IPS DF 6.9 (cell line): Measurements from ENCODE around the gene GTPBP1.

Experiments
- DNase-seq: peaks from one replicate; pipeline ENCODE4 v3.0.0-alpha.2; 2013; ENCODE audit warnings: low read depth, low spot score
- H3K27ac ChIP-seq: one replicate; pipeline ENCODE4 v1.5.1; 2013; ENCODE audit warnings: low read length, control low read depth
- H3K27me3 ChIP-seq: 2 replicates; pipeline ENCODE4 v1.6.1; 2013; ENCODE audit warnings: mild to moderate bottlenecking, low read length; ENCODE audit not compliant: control insufficient read depth, insufficient read depth
- H3K36me3 ChIP-seq: 2 replicates; pipeline ENCODE4 v1.6.1; 2013; ENCODE audit warnings: low read length; ENCODE audit not compliant: control insufficient read depth, insufficient read depth
- H3K4me1 ChIP-seq: 2 replicates; pipeline ENCODE4 v1.6.1; 2013; ENCODE audit warnings: low read length; ENCODE audit not compliant: control insufficient read depth, insufficient read depth
- H3K4me3 ChIP-seq: 2 replicates; pipeline ENCODE4 v1.5.1; 2013; ENCODE audit warnings: mild to moderate bottlenecking, low read length
- H3K9me3 ChIP-seq: 2 replicates; pipeline ENCODE4 v1.6.1; 2013; ENCODE audit warnings: low read length, inconsistent platforms; ENCODE audit not compliant: control insufficient read depth, insufficient read depth
- WGBS: extraction: QIAGEN DNeasy Blood & Tissue Kit; methylation state at CpG from one replicate; pipeline ENCODE4 v1.1.7; 2013; ENCODE audit warnings: mixed read lengths, missing lambda C conversion rate; ENCODE audit not compliant: insufficient read length, insufficient coverage; 5-methylcytosine and 5-hydroxymethylcytosine counted together

Gene GTPBP1

DNA sequence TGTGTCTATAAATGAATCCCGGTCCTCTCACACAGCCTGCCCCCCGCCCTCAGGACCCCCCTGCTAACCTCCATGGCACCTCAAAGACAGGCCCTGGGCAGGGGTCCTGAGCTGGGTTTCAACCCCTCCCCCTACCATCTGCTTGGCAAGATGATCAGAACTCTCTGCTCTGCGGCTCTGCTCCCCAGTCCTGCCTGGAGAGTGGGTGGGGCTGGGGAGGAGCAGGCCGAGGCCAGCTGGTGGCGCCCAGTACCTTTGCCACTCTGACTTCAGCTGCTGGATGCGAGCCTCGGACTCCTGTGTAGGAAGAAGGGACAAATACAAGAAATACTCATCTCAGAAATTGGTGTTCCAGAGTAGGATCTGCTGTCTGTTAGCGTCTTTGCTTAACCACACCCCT lies 35.0 kb downstream of the GTPBP1 start:
- Histone ChIP-seq H3K27ac (no peak overlapping the region), H3K4me3 (no peak overlapping the region), H3K9me3 (no peaks in the 10 kb centered on the region), H3K4me1 (no peaks in the 10 kb centered on the region; the same call in 1 of the 2 replicates), H3K36me3 (peaks cover 13% of the 10 kb centered on the region; the same call in 1 of the 2 replicates), H3K27me3 (no peaks in the 10 kb centered on the region)
- no CpG with 5 or more reads among the region's 8 CpGs for WGBS
- no peak for DNase-seq

DNA sequence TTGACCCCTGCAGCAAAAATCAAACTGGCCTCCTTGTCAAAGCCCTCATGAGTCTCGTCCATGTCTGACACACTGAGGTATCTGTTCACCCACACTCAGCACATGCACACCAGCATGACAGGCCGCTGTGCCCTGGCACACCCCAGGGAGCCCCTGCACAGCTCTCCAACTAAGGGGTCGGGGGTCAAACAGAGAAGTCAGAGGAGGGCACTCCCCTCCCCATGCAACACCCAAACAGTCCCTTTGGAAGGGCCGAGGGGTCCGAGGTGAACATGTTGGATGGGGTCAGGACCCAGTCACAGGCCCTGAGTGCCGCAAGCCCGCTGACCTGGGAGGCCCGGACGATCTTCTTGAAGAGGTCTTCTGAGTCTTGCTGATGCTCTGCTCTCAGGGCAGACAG lies 35.4 kb downstream of the GTPBP1 start:
- Histone ChIP-seq H3K4me3 (no peak overlapping the region), H3K27ac (no peak overlapping the region), H3K4me1 (no peaks in the 10 kb centered on the region; the same call in 1 of the 2 replicates), H3K27me3 (no peaks in the 10 kb centered on the region), H3K9me3 (no peaks in the 10 kb centered on the region), H3K36me3 (peaks cover 13% of the 10 kb centered on the region; the same call in 1 of the 2 replicates)
- no CpG with 5 or more reads among the region's 9 CpGs for WGBS
- no peak for DNase-seq

DNA sequence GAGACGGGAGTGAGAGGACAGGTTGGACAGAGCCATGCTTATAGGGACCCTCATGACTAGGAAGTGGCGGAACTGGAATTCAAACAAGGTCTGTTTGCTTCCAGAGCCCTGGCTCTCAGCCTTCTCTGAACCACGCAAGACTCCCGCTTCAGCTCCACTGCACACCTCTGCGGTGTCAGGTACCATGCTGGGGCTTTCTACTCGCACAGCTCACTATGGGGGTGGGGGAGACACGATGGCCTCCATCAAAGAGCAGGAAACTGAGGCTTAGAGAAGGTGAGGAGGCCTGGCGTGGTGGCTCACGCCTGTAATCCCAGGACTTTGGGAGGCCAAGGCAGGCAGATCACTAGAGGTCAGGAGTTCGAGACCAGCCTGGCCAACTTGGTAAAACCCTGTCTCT lies 35.8 kb downstream of the GTPBP1 start:
- Histone ChIP-seq H3K36me3 (peaks cover 13% of the 10 kb centered on the region; the same call in 1 of the 2 replicates), H3K9me3 (no peaks in the 10 kb centered on the region), H3K27me3 (no peaks in the 10 kb centered on the region), H3K27ac (no peak overlapping the region), H3K4me3 (no peak overlapping the region), H3K4me1 (no peaks in the 10 kb centered on the region; the same call in 1 of the 2 replicates)
- no CpG with 5 or more reads among the region's 10 CpGs for WGBS
- no peak for DNase-seq

DNA sequence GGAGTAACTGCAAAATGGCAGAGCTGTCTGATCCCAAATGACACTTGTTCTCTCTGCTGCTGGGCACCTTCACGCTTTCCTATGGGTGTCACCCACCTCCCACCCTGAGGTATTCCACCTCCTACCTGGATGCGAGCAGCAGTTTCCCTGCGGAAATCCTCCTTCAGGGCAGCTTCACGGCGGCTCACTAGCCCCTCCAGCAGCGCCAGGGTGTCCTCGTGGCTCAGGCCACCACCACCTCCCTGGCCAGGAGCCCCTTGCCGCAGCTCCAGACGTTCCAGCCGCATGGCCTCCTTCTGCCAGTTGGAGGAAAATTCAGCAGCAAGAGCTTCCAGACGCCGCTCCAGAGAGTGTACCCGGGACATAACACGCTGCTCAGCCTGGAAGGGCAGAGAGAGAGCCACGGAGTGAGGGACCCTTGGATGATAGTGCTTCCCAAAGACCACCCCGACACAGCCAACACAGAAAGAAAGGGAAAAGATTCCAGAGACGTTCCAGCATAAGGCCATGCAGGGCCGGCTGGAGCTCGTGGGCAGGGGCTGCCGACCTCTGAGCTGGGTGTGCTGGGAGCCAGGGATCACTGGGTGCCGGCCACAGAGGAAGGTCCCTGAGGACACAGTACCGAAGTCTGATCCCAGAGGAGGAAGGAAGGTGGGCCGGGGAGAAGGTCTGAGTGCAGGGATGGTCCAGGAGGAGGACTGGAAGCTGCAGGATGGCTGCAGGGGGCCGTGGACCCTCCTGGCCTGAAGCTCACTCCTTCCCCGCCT lies 36.6 kb downstream of the GTPBP1 start:
- Histone ChIP-seq H3K9me3 (no peaks in the 10 kb centered on the region), H3K4me1 (no peaks in the 10 kb centered on the region; the same call in 1 of the 2 replicates), H3K36me3 (peaks cover 13% of the 10 kb centered on the region; the same call in 1 of the 2 replicates), H3K4me3 (no peak overlapping the region), H3K27ac (no peak overlapping the region), H3K27me3 (no peaks in the 10 kb centered on the region)
- no peak for DNase-seq
- WGBS: no CpG with 5 or more reads among the region's 25 CpGs

DNA sequence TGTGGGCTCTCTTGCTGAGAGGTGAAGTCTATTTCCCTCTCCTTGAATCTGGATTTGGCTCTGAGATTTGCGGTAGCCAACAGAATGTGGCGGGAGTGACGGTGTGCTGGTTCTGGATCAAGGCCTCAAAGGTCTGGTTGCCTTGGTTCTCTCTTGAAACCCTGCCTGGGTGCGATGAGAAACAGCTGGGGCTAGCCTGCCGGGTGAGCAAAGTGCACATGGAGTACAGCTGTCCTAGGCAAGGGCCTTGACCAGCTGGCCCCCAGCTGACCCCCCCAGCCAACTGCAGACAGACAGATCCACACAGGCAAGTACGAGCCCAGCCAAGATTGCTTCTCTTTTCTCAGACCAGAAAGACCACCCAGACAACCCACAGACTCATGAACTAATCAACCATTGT lies 39.2 kb downstream of the GTPBP1 start:
- no peaks in the 10 kb centered on the region for H3K9me3 ChIP-seq
- H3K4me1 ChIP-seq: no peaks in the 10 kb centered on the region; the same call in 1 of the 2 replicates
- H3K36me3 ChIP-seq: peaks cover 4% of the 10 kb centered on the region; the same call in 1 of the 2 replicates
- H3K4me3 ChIP-seq: no peak overlapping the region
- WGBS: no CpG with 5 or more reads among the region's 6 CpGs
- no peak for DNase-seq
- H3K27me3 ChIP-seq: no peaks in the 10 kb centered on the region
- H3K27ac ChIP-seq: no peak overlapping the region

DNA sequence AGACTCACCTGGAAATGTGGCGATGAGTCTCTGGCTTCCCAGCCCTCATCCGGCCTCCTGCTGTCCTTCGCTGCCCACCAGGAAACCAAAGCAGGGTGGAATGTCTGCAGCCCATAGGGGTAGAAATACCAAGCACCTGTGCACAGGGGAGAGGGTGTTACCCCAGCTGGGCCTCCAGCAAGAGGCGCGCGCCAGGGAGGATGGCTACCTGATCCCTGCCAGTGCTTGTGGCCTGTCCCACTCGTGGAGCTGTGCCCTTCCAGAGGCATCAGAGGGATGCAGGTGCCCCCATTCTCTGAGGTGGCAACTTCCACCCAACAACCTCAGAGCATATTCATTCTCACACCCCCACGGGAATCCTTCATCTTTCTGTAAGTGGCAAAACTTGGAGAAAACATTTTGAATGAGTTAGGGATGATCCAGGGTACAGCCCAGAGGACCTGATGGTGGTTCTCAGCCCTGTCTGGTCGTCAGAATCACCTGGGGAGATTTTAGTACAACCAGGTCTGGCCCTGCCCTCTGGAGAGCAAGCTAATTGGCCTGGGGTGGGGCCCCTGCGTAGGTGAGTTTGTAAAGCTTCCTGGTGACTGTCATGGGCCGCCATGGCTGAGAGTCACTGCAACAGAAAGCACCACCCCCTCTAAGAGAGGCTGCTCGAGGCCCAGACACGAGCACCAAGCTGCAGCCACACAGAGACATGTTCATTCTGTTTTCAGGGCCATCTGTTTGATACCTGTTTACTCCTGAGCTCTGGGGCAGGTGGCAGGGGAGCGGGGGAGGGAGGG lies 40.1 kb downstream of the GTPBP1 start:
- Histone ChIP-seq H3K4me3 (no peak overlapping the region), H3K27me3 (no peaks in the 10 kb centered on the region), H3K36me3 (peaks cover 2% of the 10 kb centered on the region; the same call in 1 of the 2 replicates), H3K4me1 (no peaks in the 10 kb centered on the region; the same call in 1 of the 2 replicates), H3K27ac (no peak overlapping the region), H3K9me3 (no peaks in the 10 kb centered on the region)
- no CpG with 5 or more reads among the region's 14 CpGs for whole genome bisulfite sequencing
- no peak for DNase-seq

DNA sequence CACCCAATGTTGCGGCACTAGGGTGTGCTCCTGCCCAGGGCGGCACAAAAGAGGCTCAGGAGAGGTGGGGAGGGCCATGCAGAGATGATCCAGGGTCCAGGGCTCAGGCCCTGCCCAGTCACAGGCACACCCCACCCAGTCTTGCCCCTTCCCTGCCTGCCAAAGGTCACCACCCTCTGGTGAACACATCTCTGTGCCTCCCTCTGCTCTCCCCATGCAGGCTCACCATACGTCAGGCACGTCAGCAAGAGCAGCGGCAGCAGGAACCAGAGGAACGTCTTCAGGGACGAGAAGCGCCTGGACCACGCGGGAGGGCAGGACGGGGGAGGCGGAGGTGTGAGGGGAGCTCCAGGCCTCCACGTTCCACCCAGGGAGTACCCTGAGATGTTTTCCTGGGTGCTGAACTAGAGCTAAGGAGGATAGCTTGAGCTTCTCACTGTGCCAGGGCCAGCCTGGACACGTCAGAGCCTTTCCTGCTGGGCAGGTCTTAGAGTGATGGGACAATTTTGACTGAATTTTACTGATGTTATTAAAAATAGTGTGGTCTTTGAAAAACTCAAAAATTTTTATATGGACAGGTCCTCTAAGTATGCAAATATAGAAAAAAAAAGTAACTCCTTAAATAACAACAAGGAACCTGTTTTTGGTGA lies 42.9 kb downstream of the GTPBP1 start:
- Histone ChIP-seq H3K27ac (no peak overlapping the region), H3K9me3 (no peaks in the 10 kb centered on the region), H3K4me1 (peaks cover 1% of the 10 kb centered on the region; the same call in 1 of the 2 replicates), H3K27me3 (no peaks in the 10 kb centered on the region), H3K36me3 (peaks cover 5% of the 10 kb centered on the region; the same call in 1 of the 2 replicates), H3K4me3 (no peak overlapping the region)
- WGBS: no CpG with 5 or more reads among the region's 14 CpGs
- DNase-seq: no peak

DNA sequence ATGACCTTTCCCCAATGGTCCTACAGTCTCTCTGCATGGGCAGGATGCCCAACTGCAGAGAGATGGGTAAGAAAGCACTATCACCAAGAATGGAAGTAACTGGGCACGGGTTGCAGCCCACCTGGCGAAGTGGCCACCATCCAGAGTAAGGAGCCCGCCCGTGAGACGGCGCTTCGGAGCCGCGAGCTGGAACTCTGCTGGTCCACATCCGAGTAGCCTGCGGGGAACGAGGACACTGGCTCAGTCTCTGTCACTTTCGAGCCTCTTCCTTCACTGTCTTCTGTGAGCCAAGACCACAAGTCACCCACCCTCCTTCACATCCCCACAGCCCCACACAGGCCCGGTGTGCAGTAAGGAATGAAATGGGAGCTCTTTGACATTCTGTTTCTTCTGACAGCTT lies 44.4 kb downstream of the GTPBP1 start:
- H3K27me3 ChIP-seq: no peaks in the 10 kb centered on the region
- no CpG with 5 or more reads among the region's 14 CpGs for WGBS
- no peak for DNase-seq
- no peak overlapping the region for H3K27ac ChIP-seq
- H3K9me3 ChIP-seq: no peaks in the 10 kb centered on the region
- H3K4me3 ChIP-seq: no peak overlapping the region
- peaks cover 1% of the 10 kb centered on the region; the same call in 1 of the 2 replicates for H3K4me1 ChIP-seq
- H3K36me3 ChIP-seq: peaks cover 5% of the 10 kb centered on the region; the same call in 1 of the 2 replicates

DNA sequence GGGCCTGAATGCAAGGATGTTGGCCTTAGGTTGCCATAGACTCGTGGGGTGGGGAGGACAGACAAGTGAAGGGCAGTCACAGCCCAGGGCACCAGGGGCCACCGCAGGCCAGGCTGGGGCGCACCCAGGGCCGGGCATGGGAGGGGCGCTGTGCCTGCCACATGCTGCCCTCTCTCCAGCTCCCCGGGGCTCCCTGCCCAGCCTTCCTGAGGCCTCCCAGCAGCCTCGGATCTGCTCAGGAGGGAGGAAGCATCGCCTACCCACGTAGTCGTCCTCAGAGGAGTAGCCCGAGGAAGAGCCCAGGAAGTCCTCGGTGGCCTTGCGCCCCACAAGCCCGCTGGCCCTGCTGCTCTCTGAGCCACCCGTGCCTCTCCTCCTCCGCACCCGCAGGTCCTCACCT lies 44.9 kb downstream of the GTPBP1 start:
- Histone ChIP-seq H3K27me3 (no peaks in the 10 kb centered on the region), H3K4me1 (peaks cover 1% of the 10 kb centered on the region; the same call in 1 of the 2 replicates), H3K9me3 (no peaks in the 10 kb centered on the region), H3K36me3 (peaks cover 5% of the 10 kb centered on the region; the same call in 1 of the 2 replicates), H3K27ac (no peak overlapping the region), H3K4me3 (no peak overlapping the region)
- no peak for DNase-seq
- WGBS: no CpG with 5 or more reads among the region's 17 CpGs

DNA sequence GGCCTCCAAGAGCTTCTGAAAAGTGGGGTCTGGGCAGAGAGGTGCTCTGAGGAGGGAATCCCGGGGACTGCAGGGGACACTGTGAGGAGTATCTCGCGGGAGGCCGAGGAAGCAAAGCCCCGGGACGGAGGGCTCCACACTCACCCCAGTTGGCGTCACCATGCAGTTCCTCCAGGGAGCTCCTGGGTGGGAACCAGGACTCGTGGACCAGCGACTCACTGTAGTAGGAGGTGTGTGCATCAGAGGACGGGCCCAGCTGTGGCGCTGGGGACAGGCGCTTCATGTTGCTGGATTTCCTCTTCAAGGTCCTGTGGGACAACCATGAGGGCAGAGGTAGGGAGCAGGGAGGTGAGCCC lies 45.3 kb downstream of the GTPBP1 start:
- no CpG with 5 or more reads among the region's 12 CpGs for WGBS
- H3K4me1 ChIP-seq: peaks cover 1% of the 10 kb centered on the region; the same call in 1 of the 2 replicates
- no peak overlapping the region for H3K27ac ChIP-seq
- no peaks in the 10 kb centered on the region for H3K9me3 ChIP-seq
- H3K27me3 ChIP-seq: no peaks in the 10 kb centered on the region
- H3K4me3 ChIP-seq: no peak overlapping the region
- peaks cover 5% of the 10 kb centered on the region; the same call in 1 of the 2 replicates for H3K36me3 ChIP-seq
- no peak for DNase-seq
